ENCODE data around the gene NCAPG.

NCAPG gene, protein sequence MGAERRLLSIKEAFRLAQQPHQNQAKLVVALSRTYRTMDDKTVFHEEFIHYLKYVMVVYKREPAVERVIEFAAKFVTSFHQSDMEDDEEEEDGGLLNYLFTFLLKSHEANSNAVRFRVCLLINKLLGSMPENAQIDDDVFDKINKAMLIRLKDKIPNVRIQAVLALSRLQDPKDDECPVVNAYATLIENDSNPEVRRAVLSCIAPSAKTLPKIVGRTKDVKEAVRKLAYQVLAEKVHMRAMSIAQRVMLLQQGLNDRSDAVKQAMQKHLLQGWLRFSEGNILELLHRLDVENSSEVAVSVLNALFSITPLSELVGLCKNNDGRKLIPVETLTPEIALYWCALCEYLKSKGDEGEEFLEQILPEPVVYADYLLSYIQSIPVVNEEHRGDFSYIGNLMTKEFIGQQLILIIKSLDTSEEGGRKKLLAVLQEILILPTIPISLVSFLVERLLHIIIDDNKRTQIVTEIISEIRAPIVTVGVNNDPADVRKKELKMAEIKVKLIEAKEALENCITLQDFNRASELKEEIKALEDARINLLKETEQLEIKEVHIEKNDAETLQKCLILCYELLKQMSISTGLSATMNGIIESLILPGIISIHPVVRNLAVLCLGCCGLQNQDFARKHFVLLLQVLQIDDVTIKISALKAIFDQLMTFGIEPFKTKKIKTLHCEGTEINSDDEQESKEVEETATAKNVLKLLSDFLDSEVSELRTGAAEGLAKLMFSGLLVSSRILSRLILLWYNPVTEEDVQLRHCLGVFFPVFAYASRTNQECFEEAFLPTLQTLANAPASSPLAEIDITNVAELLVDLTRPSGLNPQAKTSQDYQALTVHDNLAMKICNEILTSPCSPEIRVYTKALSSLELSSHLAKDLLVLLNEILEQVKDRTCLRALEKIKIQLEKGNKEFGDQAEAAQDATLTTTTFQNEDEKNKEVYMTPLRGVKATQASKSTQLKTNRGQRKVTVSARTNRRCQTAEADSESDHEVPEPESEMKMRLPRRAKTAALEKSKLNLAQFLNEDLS

DNA sequence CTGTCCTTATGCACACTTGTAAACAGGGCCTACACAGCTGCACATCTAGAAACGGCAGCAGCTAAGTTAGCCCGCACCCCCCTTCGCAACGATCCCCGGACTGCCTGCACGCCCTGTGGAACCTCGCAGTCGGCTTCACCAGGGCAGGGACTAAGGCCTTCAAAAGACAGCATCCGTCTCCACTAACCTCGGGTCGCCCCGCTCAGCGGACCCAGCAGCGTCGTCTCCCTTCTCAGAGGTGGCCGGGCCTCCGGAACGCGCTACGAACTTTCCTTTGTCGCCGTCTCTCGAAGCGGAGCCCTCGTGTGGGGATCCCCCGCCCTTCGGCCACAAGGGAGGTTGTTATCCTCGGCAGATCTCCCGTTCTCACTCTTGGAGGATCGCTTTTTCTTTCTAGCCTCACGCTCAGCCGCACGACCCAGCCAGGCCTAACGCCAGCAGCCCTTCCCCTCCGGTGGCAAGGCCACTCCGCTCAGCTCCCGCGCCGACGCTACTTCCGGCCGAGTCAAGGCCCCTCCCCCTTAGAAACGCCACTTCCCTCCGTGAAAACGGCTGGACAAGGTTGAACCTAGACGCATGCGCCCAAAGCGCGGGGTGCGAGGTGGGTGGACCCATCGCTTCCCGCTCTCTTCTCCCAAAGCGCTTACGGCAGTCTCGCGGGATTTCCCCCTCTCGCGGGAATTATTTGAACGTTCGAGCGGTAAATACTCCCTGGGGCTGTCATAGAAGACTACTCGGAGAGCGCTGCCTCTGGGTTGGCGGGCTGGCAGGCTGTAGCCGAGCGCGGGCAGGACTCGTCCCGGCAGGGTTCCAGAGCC, at the start of gene NCAPG, which contains the start of gene DCAF16:
Gene NCAPG, plus strand, starts transcription at position 720 of the 818 bp plus-strand sequence. CDS start 99 bp downstream, outside the sequence.
Gene DCAF16, minus strand, starts transcription at position 498 of the 818 bp plus-strand sequence. CDS start 6,616 bp downstream, outside the sequence.
- DNase-seq (ENCODE audit: low read depth in 2 of 2, low spot score in 1 of 2) = peak; percentile 99

DNA sequence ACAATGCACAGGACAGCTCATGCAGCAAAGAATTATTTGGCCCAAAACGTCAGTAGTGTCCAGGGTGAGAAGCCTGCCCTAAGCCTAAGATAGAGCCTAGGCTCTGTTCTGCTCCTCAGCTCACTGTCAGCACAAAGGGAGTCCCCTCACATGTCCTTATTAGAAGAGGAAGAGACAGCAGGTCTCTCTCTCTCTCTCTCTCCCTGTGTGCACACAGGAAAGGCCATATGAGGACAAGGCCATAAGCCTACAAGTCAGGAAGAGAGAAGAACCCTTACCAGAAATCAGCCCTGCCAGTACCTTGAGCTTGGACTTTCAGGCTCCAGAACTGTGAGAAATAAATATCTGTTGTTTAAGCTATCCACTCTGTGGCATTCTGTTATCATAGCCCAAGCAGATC, 49.7 kb upstream of the NCAPG start:
- DNase-seq (ENCODE audit: low read depth in 2 of 2, low spot score in 1 of 2) = no peak

DNA sequence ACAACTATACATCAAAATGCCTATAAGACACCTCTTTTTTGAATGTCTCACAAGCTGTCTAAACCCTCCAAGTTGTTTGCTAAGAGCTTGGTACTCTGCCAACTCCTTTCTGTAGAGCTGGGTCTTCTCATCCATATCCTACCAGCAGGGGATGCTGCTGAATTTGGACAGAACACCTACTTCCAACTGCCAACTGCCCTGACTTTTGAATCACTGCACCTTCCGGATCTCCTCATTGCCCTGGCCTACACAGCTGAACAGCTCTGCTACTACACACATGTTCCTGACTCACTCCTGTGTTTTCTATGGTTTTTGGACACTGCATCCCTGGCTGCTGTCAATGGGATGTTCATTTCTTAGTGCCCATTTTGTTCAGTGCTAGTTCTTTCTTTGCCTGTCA, 48.1 kb upstream of the NCAPG start:
- DNase-seq (ENCODE audit: low read depth in 2 of 2, low spot score in 1 of 2) = no peak

DNA sequence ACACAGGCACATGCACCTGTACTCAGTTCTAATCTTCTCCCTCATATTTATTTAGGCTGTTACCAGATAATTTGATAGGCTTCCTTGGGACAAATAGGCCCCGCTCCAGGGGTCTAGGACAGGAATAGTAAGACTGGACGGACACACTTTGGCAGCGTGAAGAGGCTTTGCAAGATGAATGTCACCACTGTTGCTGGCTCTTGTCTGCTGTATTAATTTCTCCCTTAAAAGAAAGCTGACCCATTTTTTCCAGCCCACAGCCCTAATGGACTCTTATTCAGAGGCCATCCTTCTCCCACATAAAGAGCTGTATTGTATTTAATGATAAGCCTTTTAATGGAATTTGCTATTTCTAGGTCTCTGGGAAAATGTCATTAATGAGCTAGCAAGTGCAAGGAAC, 47.4 kb upstream of the NCAPG start:
- DNase-seq (ENCODE audit: low read depth in 2 of 2, low spot score in 1 of 2) = no peak

DNA sequence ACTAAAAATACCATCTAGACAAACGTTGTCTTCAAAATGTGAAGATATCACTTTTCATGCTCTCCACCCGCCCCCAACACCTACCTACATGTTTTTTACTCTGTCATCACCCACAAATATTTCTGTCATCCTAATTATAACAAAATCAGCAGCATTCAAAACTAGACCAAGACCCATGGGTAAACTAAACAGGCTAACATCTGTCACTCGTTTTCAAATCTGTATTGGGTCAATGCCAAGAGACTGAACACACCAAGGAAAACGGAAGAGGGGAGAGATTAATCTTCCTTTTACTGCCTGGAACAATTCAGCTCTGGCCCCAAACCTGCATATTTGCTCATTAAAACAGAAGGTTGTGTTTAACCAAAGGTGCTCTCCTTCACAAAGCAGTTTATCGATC, 46.8 kb upstream of the NCAPG start:
- DNase-seq (ENCODE audit: low read depth in 2 of 2, low spot score in 1 of 2) = no peak

DNA sequence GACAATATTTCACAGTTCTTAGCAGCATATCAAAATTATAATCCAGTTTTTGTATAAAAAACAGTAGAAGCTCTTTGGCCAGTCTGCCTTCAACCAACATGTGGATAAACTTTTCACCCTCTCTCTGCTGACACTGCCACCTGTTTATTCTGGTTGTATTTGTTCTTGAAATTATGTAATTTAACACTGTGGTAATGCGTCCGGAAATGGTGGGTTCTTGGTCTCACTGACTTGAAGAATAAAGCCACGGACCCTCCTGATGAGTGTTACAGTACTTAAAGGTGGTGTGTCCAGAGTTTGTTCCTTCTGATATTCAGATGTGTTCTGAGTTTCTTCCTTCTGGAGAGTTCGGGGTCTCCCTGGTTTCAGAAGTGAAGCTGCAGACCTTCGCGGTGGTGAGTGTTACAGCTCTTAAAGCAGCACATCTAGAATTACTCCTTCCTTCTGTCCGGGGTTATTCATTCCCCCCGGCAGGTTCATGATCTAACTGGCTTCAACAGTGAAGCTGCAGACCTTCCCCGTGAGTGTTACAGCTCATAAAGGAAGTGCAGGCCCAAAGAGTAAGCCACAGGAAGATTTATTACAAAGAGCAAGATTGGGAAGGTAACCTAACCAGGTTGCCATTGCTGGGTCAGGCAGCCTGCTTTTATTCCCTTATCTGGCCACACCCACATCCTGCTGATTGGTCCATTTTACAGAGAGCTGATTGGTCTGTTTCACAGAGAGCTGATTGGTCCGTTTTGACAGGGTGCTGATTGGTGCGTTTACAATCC, 45.1 kb upstream of the NCAPG start:
- no peak for DNase-seq (ENCODE audit: low read depth in 2 of 2, low spot score in 1 of 2)

DNA sequence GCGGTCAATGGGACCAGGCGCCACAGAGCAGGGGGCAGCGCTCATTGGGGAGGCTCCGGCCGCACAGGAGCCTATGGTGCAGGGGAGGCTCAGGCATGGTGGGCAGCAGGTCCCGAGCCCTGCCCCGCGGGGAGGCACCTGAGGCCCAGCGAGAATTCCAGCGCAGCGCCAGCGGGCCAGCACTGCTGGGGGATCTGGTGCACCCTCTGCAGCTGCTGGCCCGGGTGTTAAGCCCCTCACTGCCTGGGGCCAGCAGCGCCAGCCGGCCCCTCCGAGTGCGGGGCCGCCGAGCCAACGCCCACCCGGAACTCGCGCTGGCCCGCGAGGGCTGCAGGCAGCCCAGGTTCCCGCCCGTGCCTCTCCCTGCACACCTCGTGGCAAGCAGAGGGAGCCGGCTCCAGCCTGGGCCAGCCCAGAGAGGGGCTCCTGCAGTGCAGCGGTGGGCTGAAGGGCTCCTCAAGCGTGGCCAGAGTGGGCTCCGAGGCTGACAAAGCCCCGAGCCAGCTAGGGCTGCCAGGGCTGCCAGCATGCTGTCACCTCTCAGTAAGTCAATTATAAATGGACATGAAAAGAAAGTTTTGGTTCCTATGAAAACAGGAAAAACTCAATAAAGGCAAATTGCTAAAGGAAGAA, 43.8 kb upstream of the NCAPG start:
- no peak for DNase-seq (ENCODE audit: low read depth in 2 of 2, low spot score in 1 of 2)

DNA sequence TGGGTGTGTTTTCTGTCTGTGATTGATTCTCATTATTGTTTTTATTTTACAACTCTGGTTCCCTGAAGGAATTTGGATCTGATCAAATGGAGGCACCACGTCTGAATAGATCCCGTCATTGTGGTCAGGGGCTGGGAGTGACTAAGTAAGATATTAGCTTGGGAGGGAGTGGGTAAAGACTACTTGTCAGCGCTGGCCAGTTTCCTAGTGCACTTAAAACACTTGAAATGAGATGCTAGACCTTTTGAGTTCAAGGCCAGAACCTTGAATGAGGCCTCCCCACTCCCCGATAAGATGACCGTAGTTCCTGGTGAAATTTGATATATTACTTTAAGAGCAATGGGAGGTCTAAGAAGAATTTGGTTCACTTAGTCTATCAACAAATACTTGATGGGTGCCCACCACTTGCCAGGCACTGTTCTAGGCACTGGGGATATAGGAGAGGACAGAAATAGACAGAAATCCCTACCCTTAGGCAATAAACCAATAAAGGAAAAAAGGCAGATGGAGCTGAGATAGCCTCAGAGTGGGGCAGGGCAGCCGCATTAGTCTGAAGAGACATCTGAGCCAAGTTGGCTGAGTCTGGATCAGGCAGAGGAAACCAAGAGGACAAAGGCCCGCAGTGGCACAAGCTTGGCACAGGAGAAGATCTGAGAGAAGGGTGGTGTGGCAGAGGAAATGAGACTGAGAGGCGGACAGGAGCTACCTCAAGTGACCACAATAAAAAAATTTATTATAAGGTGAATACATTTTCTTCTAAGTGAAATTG, 41.2 kb upstream of the NCAPG start:
- DNase-seq (ENCODE audit: low read depth in 2 of 2, low spot score in 1 of 2) = no peak

DNA sequence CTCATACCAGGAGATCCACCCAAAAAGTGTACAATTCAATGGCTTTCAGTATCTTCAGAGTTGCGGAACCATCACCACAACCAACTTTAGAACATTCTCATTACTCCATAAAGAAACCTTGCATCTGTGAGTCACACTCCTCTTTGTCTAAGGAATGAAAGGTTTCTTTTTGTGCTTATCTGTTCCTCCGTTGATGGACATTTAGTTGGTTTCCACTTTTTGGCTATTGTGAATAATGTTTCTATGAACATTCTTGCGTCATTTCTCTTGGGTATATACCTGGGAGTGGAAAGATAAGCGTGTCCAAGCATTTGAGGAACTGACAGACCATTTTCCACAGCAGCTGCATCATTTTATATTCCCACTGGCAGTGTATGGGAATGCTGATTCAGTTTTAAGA, 39.9 kb upstream of the NCAPG start:
- DNase-seq (ENCODE audit: low read depth in 2 of 2, low spot score in 1 of 2) = no peak

DNA sequence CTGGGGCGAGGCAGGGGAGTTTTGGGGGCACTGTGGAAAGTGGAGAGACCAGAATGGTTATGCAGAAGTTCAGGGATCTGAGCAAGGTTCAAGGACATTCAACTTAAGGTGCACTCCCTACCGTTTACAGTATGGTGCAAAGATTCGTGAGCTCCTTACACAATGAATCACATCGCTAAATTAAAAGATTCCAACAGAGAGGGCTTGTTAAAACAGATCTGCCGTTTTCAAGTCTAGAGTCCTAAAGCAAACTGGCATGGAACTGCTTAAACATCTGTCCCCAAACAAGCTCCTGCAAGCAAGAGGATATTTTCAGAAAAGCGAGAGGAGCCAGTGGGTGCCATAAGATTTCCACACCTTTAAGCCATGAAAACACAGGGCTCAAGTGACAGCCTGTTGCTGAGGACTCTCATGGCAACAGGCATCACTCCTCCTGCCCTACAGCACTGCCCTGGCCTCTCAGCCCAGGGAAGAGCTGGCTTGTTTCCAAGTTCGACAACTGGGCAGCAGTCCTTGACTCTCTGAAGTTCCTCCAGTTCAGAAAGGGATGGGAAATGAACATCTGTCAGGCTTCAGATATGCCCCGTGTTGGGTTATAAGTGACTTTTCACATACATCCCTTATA, 39.4 kb upstream of the NCAPG start:
- DNase-seq (ENCODE audit: low read depth in 2 of 2, low spot score in 1 of 2) = no peak

DNA sequence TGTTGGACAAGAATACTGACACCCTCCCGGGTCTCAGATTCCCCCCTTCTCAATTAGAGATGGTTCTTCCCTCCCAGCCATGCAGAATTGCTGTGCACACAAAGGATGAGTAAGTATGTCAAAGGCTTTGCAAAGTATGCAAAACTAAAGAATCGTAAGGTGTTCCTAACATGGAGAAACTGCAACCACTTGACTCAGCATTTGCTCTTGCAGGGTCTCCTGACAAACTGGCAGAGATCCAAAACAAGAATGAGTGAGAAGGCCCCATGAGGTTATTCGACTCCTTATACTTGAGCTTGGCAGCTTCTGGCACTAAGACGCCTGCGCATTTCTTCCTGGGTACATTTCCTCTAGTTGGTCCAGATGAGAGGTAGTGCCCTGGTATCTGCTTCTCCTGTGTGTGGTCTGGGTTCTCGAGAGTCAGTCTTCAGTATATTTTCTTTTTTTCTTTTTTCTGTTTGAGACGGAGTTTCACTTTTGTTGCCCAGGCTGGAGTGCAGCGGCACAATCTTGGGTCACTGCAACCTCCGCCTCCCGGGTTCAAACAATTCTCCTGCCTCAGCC, 37.6 kb upstream of the NCAPG start:
- DNase-seq (ENCODE audit: low read depth in 2 of 2, low spot score in 1 of 2) = no peak

DNA sequence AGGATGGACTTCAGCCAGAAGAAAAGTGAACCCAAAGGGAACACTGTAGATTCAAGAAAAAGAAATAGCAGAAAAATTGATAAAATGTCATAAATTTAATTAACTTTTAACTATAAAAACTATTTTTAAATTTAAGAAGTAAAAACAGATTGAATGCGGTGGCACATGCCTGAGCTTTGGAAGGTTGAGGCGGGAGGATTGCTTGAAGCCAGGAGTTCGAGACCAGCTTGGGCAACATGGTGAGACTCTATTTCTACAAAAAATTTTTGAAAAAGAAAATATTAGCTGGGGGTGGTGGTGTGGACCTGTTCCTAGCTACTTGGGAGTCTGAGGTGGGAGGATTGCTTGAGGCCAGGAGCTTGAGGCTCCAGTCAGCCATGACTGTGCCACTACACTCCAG, 32.3 kb upstream of the NCAPG start:
- no peak for DNase-seq (ENCODE audit: low read depth in 2 of 2, low spot score in 1 of 2)

DNA sequence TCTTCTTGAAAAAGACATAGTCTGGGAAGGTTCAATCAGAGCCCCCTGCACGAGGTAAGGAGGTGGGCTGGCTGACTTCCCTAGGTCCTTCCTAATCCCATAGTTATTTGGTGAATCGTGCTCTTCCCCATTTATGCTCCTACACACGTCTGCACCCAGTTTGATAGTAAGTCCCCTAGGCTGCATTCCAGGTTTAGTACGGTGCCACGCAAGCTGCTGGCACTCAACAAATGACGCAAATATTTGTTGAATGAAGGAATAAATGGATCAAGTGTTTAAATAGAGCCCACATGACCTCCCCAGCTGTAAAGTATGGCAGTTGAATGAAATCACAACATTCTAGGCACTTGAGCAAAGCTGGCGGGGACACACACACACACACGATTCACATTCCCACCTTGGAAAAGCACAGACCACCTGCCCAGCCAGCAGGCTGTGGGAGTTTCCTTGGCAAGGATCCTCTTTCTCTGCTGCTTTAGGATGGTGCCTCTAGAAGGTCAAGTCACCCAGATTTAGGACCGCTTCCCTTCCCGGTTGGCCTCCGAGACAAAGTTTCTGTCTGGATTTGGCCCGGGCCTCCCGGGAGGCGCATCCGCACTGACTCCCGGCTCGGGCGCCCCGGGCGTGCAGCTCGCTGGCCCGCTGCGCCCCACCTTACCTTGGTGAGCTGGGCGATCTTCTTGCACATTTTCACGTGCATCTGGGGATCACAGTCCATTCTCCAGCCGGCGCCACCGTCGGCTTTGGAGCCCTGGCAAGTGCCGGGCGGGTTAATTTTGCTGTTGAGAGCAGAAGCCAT, 30.1 kb upstream of the NCAPG start:
- no peak for DNase-seq (ENCODE audit: low read depth in 2 of 2, low spot score in 1 of 2)

DNA sequence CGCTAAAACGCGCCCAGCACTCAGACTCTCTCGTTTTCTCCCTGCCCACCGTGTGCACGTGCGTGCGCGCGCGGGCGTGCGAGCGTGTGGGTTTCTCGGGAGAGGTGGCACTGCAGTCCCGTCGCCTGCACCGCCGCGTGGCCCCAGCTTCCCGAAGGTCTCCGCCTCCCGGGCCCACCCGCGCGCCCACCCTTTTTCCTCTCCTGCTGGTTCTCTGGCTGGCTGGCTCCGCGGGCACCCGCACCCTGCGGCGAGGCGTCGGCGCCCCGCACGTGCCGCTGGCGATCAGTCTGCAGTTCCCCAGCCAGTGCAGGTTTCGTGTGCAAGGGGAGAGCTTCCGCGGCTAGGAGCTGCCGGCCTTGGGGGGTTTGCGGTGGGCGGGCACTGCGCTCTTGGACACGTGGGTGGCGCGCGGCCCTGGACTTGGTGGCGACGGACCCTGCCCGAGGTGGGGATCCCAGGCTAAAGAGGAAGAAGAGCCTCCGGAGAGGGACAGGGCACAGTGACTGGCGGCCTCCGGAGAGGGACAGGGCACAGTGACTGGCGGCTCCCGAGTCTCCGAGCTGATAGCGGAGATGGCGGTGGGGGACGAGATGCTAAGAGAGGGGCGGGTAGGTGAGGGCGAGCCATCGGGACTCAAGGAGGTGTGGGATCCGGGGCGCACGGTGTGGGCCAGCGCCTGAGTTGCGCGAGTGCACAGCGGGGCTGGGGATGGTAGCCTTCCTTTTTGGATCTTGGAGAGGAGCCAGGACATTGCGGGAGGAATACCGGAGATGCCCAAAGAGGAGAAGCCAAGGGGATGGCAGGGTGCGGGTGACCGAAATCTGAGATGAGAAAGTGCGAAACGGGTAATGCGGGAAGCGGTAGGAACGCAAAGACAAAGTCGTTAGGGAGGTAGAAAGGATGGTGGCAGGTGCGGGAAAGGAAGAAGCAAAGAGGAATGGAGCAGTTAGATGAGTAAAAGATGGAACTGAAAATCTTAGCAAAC, 29.2 kb upstream of the NCAPG start, which contains the start of gene FAM184B:
Gene FAM184B, minus strand, starts transcription at position 322 of the 988 bp plus-strand sequence. CDS start 322 bp downstream, outside the sequence.
- no peak for DNase-seq (ENCODE audit: low read depth in 2 of 2, low spot score in 1 of 2)

DNA sequence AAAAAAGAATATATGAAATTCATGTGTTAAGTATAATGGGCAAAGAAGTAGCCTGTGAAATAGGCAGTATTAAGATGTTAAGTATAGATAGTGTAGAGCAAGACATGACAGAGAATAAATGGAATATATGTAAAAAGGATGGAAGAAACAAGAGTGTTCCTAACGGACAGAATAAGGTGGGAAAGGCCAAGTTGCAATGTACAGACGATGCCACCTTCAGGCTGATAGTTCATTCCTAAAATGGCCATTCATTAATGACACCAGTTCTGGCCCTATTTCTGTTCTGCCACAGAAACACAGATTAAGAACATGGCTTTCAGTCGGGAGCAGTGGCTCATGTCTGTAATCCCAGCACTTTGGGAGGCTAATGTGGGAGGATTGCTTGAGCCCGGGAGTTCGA, 24.9 kb upstream of the NCAPG start:
- no peak for DNase-seq (ENCODE audit: low read depth in 2 of 2, low spot score in 1 of 2)

DNA sequence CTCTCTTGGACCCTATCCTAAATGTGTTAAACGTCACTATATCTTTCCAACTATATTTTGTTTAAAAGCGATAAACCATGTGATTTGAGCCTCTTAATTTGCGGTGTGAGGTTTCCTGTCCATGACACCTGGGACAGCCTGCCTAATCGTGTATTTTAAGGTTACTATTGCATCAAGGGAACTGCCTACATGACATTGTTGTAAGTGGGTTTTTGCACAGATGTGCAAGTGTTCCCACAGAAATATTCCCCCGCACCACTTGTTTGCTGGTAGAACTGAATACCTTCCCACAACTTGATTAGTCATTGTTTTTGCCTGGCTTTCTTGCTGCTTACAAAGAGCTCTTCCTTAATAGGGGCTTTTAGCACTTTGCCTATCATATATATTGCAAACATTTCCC, 24.2 kb upstream of the NCAPG start:
- no peak for DNase-seq (ENCODE audit: low read depth in 2 of 2, low spot score in 1 of 2)

Data from stimulated activated CD8-positive, alpha-beta memory T cell treated with anti-CD3 and anti-CD28 coated beads, Interleukin-4, amount 100 ng/mL, for 4 hours (primary cell).